ENCODE measurements around the gene CEACAM4. TPM values are rescaled to one million over a fixed set of nuclear protein-coding genes. Genes with fewer than 3 reads are reported as not detected.

CEACAM4 gene
- total and polyA plus RNA-seq, 2 donors (not counting 1 experiment from before 2014, with no cell fraction given), result 0.34 TPM; not detected in 1

DNA sequence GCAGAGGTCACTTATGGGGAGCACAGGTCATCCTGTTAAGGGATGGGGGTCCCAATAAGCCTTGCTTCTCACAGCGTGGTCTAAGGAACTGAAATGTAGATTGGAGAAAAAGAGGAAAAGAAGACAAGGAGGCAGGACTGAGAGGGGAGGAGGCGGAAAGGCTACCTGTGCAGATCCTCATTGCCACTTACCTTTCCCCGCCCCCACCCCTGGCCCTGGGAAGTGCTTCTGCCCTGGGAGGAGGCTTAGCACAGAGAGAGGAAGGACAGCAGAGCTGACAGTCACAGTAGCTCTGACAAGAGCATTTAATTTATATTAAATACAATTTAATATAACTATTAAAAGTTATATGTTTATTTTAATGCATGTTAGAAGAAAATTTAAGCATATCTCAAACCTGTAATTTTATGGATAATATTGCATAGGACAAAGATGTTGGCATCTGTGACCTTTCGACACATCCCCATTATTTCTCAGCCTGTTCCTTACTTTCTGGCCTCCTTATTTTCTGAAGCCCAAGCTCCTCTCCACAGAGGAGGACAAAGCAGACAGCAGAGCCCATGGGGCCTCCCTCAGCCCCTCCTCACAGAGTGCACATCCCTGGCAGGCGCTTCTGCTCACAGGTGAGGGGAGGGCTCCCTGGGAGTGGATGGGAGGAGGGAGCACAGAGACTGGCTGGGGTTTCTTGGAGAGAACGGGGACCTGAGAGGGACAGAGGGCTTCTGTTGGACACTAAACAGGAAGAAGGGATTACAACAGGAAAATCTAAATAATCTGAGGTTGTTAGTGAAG lies 27.5 kb downstream of the CEACAM4 start:
- WGBS (ENCODE audit: insufficient coverage), result 65% methylated on average over 2 of the region's 6 CpGs
- peaks cover 0 to 19% of the 10 kb centered on the region in 2 donors for H3K4me1 ChIP-seq (ENCODE audit: control insufficient read depth in 2 of 2, insufficient read depth in 2 of 2, low read length in 2 of 2)
- DNase-seq, result no peak
- H3K9me3 Mint-ChIP-seq (ENCODE audit: insufficient read depth), result no peaks in the 10 kb centered on the region
- ChIA-PET CTCF (interaction anchor here (1.0 to 4.1 kb wide), 5 partner anchors 151 to 397 kb away, joined by 3 to 18 read pairs (median 3); partner anchors contain the start of genes CCDC97 and DMAC2), POLR2A (no interaction called here)
- peaks cover 14% of the 10 kb centered on the region for H3K4me1 Mint-ChIP-seq
- no peak overlapping the region for H3K4me3 ChIP-seq (ENCODE audit: control extremely low read depth in 1 of 5, extremely low read depth in 1 of 5, insufficient read depth in 1 of 5, low read depth in 2 of 5, low read length in 4 of 5)
- no peak for TF ChIP-seq EZH2 (IDR thresholded peaks at IDR 0.05; ENCODE audit: borderline replicate concordance, insufficient read depth, low read depth, low read length, poor library complexity, severe bottlenecking)
- TF ChIP-seq, protein P1, sequence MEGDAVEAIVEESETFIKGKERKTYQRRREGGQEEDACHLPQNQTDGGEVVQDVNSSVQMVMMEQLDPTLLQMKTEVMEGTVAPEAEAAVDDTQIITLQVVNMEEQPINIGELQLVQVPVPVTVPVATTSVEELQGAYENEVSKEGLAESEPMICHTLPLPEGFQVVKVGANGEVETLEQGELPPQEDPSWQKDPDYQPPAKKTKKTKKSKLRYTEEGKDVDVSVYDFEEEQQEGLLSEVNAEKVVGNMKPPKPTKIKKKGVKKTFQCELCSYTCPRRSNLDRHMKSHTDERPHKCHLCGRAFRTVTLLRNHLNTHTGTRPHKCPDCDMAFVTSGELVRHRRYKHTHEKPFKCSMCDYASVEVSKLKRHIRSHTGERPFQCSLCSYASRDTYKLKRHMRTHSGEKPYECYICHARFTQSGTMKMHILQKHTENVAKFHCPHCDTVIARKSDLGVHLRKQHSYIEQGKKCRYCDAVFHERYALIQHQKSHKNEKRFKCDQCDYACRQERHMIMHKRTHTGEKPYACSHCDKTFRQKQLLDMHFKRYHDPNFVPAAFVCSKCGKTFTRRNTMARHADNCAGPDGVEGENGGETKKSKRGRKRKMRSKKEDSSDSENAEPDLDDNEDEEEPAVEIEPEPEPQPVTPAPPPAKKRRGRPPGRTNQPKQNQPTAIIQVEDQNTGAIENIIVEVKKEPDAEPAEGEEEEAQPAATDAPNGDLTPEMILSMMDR (IDR thresholded peaks at IDR 0.05), result no peak
- no peak for ATAC-seq (ENCODE audit: low read depth)
- intact Hi-C loops (cut with micrococcal nuclease), result loop anchor here (5.0 kb wide), 4 partner anchors 37 to 1072 kb away; no protein-coding TSS in a partner anchor
- no peak overlapping the region for H3K9ac ChIP-seq (ENCODE audit: low read length)
- peaks cover 0 to 3% (median 0%) of the 10 kb centered on the region in 4 experiments for H3K27me3 ChIP-seq (replicated peaks in 1 of 4; ENCODE audit: control extremely low read depth in 1 of 4, control insufficient read depth in 3 of 4, insufficient read depth in 4 of 4, low read length in 3 of 4)
- H4K20me1 ChIP-seq (ENCODE audit: control insufficient read depth, insufficient read depth, low read length, poor library complexity, severe bottlenecking), result no peaks in the 10 kb centered on the region
- H3K9me3 ChIP-seq (ENCODE audit: control extremely low read depth in 1 of 3, control insufficient read depth in 2 of 3, insufficient read depth in 1 of 3, low read length in 2 of 3), result no peaks in the 10 kb centered on the region
- H3K27ac ChIP-seq (ENCODE audit: low read length in 2 of 2), result no peak overlapping the region
- peaks cover 12% of the 10 kb centered on the region for H3K27me3 Mint-ChIP-seq
- no peak overlapping the region for H3K27ac Mint-ChIP-seq
- no peak overlapping the region for H3K4me3 Mint-ChIP-seq
- H3K36me3 ChIP-seq (replicated peaks in 1 of 2; ENCODE audit: control extremely low read depth in 1 of 2, control insufficient read depth in 1 of 2, extremely low read depth in 1 of 2, insufficient read depth in 2 of 2, low read length in 1 of 2), result no peaks in the 10 kb centered on the region
- no peak overlapping the region for H3K4me2 ChIP-seq (replicated peaks; ENCODE audit: low read depth, low read length, poor library complexity, severe bottlenecking)
- H3K79me2 ChIP-seq (ENCODE audit: control insufficient read depth, insufficient read depth, low read length), result no peaks in the 10 kb centered on the region
- no peak overlapping the region for H2AFZ ChIP-seq (ENCODE audit: insufficient read depth, low read depth, low read length, poor library complexity, severe bottlenecking)

DNA sequence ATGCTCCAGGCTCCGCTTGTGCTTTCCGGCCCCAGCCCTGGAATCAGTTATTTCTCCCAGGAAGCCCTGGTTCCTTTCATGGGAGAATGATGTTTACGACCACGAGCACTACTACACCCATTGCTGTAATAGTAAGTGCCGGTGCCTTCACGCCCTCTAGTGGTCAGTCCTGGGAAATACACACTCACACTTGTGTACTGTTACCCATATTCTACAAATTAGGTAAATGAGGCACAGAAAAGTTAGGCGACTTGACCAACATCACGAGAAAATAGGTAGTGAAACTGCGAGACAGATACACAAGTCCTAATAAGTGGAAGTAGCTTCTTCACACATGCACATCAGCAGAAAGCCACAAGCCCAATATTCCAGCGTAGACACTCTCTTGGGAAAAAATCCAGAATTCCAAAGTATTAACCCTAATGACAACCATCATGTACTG lies 29.3 kb downstream of the CEACAM4 start:
- H3K27me3 Mint-ChIP-seq, result peaks cover 12% of the 10 kb centered on the region
- no peak overlapping the region for H3K4me3 ChIP-seq (ENCODE audit: control extremely low read depth in 1 of 5, extremely low read depth in 1 of 5, insufficient read depth in 1 of 5, low read depth in 2 of 5, low read length in 4 of 5)
- no peaks in the 10 kb centered on the region for H3K36me3 ChIP-seq (replicated peaks in 1 of 2; ENCODE audit: control extremely low read depth in 1 of 2, control insufficient read depth in 1 of 2, extremely low read depth in 1 of 2, insufficient read depth in 2 of 2, low read length in 1 of 2)
- H3K4me1 ChIP-seq (ENCODE audit: control insufficient read depth in 2 of 2, insufficient read depth in 2 of 2, low read length in 2 of 2), result peaks cover 0 to 19% of the 10 kb centered on the region in 2 donors
- no peak overlapping the region for H3K9ac ChIP-seq (ENCODE audit: low read length)
- 0% methylated on average over 2 of the region's 10 CpGs for WGBS (ENCODE audit: insufficient coverage)
- peak overlapping the region; percentile 63 for H2AFZ ChIP-seq (ENCODE audit: insufficient read depth, low read depth, low read length, poor library complexity, severe bottlenecking)
- peak overlapping the region; percentile 42 for H3K27ac Mint-ChIP-seq
- peaks cover 14% of the 10 kb centered on the region for H3K4me1 Mint-ChIP-seq
- no peaks in the 10 kb centered on the region for H3K9me3 Mint-ChIP-seq (ENCODE audit: insufficient read depth)
- TF ChIP-seq, protein P1 (IDR thresholded peaks at IDR 0.05), result peak; percentile 93
- no peak for TF ChIP-seq EZH2 (IDR thresholded peaks at IDR 0.05; ENCODE audit: borderline replicate concordance, insufficient read depth, low read depth, low read length, poor library complexity, severe bottlenecking)
- no peaks in the 10 kb centered on the region for H3K9me3 ChIP-seq (ENCODE audit: control extremely low read depth in 1 of 3, control insufficient read depth in 2 of 3, insufficient read depth in 1 of 3, low read length in 2 of 3)
- DNase-seq (peak; percentile 91), ATAC-seq (ENCODE audit: low read depth) (peak; percentile 95)
- no peaks in the 10 kb centered on the region for H4K20me1 ChIP-seq (ENCODE audit: control insufficient read depth, insufficient read depth, low read length, poor library complexity, severe bottlenecking)
- ChIA-PET CTCF (interaction anchor here (0.7 to 6.5 kb wide), 25 partner anchors 8 to 623 kb away, joined by 3 to 71 read pairs (median 4); partner anchors contain the start of genes CCDC97, CEACAM21 and DMAC2), POLR2A (no interaction called here)
- intact Hi-C loops (cut with micrococcal nuclease), result loop anchor here (2.0 to 5.0 kb wide), 5 partner anchors 21 to 1070 kb away; partner anchors contain the start of gene CEACAM21
- peaks cover 0 to 3% (median 0%) of the 10 kb centered on the region in 4 experiments for H3K27me3 ChIP-seq (replicated peaks in 1 of 4; ENCODE audit: control extremely low read depth in 1 of 4, control insufficient read depth in 3 of 4, insufficient read depth in 4 of 4, low read length in 3 of 4)
- no peak overlapping the region for H3K27ac ChIP-seq (ENCODE audit: low read length in 2 of 2)
- peak overlapping the region; percentile 56 for H3K4me2 ChIP-seq (replicated peaks; ENCODE audit: low read depth, low read length, poor library complexity, severe bottlenecking)
- no peaks in the 10 kb centered on the region for H3K79me2 ChIP-seq (ENCODE audit: control insufficient read depth, insufficient read depth, low read length)
- H3K4me3 Mint-ChIP-seq, result no peak overlapping the region

All from B cell (primary cell).